22Rv1 (cell line): Measurements from ENCODE around the gene WRAP53.

ENCODE experiments used
- CTCF ChIP-seq: fragments of 450-650 bp; IDR thresholded peaks from 2 replicates; pipeline ENCODE4 v1.5.1; 2017; ENCODE audit warnings: mild to moderate bottlenecking
- ZFX ChIP-seq: fragments of 450-650 bp; IDR thresholded peaks from 2 replicates; pipeline ENCODE4 v1.6.1; 2017; ENCODE audit warnings: antibody characterized with exemption, borderline replicate concordance

- no peak for TF ChIP-seq CTCF
- TF ChIP-seq ZFX = no peak
Measured at GRCh38 chr17:7700510-7700909, 12.2 kb downstream of the WRAP53 start.
